Fibroblast of the conjunctiva (primary cell): ENCODE measurements around the gene WTIP.
"Not testable (repeated sequence)": the region's sequence is repeated elsewhere in the genome, so short reads cannot be mapped to it uniquely, and the experiment has no call there.

Experiments used
- DNase-seq: peaks from one replicate; pipeline ENCODE4 v3.0.0-alpha.2; 2010; ENCODE audit warnings: low read depth

WTIP gene

DNA sequence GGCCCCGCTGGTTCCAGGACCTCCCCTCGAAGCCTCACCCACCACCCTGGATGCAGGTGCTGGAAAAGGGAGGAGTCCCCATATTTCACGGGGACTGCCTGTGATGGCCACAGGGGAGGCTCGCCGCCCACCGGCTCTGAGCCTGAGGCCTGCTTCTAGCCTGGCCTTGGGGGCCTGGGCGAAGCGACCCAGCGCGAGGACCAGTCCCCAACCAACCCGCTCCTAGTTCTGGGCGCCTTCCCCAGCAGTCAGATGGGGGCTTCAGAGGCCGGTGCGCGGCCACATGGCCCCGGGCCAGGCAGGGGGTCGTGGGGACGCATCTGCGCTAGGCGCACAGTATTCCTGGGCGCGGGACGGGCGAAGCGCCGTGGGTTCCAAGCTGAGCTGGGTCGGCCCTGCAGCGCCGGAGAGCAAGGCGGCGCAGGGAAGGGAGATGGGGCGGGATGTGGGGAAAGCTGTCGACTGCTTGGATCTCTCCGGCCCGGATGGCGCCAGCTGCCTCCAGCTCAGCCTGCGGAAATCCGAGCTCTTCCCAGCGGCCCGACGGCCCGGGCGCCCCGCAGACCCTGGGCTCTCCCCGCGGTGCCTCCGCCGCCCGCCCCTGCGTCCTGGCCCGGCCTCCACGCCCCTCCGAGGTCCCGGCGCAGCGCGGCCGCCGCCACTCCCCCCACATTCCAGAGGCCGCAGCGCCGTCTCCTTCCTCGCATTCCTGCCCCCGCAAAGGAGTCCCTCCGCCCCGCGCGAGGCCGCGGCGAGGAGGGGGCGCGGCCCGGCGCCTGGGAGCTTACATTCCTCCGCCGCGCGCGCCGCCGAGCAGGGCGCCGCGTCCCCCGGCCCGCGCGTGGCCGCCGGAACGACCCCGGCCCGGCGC is at the start of gene WTIP:
Gene WTIP (plus strand): TSS at position 788 of the 871 bp plus-strand sequence. CDS start 217 bp downstream, outside the sequence.
- DNase-seq = peak; percentile 39

DNA sequence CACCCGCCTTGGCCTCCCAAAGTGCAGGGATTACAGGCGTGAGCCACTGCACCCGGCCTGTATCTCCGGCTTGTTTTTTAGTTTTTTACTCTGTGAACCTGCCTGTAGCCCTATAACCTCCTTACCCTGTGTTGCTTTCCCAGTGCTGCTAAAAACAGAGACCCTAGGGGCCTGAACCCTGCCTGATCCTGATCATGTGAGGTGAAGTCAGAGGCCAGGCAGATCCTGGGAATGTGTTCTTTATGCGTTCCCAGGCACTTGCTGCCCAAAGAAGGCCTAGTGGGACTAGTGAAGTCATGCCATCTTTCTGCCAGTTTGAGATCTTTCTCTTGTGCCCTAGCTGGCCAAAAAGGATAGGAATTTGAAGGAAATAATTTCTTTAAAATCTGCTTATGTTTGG is 48.8 kb upstream of the WTIP start:
- DNase-seq = no peak

DNA sequence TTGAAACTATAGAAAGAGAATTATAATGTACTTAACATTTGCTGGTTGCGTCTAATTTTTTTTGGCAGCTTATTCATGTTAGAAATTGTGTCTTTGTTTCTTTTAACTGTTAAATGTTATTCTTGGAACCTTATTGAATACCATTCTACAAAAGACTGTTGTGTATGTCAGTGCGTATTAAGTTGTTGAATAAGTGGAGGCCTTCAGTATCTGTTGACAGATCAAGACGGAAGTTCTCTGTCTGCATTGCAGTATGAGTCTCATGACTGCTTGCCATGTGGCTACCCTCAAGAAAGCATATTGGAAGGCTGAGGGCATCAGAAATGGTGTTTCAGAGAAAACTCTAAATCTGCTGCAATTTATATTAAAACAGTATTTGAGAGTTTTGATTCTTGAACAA is 44.8 kb upstream of the WTIP start:
- DNase-seq = no peak

DNA sequence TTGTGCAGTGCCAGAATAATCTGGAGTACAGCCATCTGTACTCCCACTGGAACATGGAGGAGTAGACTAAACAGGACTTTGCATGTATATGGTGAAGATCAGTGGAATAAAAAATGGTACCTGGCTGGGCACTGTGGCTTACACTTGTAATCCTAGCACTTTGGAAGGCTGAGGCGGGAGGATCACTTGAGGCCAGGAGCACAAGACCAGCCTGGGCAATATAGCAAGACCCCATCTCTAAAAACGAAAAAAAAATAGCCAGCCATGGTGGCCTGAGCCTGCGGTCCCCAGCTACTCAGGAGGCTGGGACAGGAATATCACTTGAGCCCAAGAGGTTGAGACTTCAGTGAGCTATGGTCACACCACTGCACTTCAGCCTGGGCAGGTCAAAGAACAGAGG is 33.4 kb upstream of the WTIP start:
- no peak for DNase-seq

DNA sequence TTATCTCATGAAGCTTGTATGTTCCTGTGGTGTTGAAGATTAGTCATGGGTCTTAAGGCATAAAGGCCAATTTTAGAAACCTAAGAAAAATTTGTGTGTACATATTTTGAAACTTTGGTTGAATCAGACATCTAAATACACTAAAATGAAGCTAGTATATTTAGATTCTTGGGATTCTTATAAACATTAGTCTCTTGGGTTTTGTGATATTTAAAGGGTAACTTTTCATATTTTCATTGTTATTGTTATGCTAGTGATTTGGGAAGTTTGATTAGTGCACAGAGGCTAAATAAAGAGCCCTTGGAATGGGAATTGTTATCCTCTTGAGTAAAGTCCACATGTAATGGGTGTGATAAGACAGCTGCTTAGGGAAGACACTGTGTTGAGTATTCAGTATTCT is 28.8 kb upstream of the WTIP start:
- DNase-seq = no peak

DNA sequence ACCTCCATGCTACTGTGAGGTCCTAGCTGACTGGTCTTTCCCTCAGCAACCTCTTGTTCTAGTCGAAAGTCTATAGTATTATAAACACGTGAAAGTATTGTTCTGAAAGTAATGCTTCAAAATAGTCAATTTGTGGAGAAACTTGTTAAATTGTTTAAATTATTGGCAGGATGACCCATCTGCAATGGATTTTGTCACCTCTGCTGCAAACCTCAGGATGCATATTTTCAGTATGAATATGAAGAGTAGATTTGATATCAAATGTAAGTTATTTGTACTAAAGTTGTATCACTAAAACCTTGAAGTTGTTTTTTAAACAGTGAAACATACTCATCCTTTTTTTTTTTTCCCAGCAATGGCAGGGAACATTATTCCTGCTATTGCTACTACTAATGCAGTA is 27.5 kb upstream of the WTIP start:
- no peak for DNase-seq

DNA sequence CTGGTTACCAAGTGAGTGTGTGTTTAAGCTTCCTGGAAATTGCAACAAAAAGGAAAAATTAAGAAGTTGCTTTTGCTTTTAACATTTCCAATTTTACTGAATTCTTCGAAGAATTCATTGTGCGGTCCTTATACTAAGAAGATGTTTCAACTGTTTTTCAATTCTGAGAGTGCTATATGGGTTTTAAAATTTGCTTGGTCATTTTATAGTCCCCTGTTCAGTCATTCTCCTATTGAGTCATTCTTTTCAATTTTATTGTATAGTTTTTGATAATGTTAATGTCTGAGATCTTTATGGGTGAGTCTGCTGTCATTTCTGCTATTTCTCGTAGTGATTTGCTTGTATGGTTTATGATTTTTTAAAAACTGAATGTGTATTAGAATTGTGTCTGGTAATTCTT is 26.9 kb upstream of the WTIP start:
- DNase-seq = no peak

DNA sequence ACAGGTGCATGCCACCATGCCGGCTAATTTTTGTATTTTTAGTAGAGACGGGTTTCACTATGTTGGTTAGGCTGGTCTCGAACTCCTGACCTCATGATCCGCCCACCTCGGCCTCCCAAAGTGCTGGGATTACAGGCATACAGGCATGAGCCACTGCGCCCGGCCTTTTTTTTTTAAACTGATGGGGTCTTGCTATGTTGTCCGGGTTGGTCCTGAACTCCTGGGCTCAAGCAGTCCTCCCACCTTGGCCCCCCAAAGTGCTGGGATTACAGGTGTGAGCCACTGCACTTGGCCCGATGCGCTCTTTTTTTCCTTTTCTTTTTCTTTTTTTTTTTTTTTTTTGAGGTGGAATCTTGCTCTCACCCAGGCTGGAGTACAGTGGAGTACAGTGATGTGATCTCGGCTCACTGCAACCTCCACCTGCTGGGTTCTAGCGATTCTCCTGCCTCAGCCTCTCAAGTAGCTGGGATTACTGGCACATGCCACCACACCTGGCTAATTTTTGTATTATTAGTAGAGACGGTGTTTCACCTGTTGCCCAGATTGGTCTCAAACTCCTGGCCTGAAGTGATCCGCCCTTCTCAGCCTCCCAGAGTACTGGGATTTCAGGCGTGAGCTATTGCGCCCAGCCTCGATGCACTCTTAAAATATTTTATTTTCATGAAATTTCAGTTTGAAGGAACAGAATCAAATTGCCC is 25.6 kb upstream of the WTIP start:
- DNase-seq = not testable (repeated sequence)

DNA sequence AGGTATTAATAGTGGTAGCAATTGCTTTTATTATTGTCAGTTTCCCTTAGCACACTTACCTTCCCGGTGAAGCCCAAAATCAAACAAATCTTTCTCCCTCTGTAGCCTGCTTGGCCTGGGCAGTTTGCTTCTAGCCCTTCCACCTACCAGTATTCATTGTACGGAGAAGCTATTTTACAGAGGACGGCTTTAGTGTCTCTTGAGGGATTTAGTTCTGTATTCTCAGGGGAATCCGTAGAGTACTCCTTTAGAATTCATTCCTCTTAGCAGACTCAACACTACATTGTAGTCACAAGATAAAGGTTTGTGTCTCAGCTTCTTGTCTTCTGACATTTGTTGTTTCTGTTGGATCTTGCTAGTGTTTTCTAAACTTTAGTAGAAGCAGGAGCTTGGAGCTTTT is 24.1 kb upstream of the WTIP start:
- no peak for DNase-seq

DNA sequence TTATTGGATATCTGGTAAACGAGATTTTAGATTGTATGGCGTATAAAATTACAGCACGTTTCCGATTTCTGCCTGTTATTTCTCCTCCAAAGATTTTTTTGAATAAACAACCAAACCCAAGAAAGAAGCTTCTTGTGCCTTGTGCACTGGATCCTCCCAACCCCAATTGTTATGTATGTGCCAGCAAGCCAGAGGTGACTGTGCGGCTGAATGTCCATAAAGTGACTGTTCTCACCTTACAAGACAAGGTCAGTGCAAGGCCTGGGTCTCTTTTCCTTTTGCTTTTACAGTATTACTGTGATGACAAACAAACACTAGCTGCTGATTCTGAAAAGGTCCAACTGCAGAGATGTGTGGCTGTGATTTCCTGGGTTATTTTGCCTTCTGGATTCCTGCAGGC is 22.9 kb upstream of the WTIP start:
- no peak for DNase-seq

DNA sequence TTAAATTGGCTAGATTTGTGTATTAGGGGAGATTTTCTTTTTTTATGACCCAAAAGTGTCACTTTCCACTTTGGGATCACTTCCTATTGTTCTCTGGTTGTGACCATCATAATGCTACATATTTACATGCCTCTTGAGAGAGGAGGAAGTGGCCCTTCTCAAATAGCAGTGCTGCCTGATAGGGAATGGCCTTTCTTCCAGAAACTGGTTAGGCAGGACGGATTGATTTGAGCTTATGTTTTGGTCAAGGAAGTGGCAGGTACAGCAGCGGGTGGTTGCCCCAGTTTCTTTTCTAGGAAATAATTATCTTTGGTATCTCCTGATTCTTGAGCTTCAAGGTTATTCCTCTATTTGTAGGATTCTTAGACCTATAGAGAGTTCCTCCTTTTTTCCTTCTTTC is 21.9 kb upstream of the WTIP start:
- no peak for DNase-seq

DNA sequence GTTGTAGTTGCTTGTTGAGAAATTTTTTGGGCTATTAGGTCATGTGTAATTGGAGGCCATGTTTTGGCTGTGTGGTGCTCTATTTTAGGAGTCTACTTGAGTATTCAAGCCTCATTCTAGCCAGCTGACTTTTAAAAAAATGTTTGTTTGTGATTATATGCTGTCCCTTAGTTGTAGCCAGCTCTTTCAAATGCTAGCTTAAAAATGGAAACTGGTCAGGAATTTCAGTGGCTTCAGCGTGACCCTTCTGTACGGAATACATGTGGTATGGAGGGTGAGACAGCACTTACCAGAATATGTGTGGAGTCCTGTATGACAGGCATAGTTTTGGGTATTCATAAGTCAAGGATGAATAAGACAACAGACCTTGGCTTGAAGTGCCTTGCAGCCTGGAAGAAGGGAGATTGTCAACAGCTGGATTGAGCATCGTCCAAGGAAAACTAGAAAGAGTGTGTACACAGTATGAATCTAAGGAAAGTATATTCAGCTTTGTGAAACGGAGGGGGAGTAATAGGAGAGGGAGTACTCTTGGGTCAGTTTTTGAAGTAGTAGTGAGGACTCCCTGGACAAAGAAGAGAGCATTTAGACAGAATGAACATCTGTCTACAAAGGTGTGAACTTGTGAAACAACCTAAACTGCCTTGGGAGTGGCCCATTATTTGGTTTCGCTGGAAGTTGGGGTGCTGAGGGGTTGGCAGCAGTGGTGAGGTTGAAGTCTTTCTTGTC is 20.0 kb upstream of the WTIP start:
- DNase-seq = no peak

DNA sequence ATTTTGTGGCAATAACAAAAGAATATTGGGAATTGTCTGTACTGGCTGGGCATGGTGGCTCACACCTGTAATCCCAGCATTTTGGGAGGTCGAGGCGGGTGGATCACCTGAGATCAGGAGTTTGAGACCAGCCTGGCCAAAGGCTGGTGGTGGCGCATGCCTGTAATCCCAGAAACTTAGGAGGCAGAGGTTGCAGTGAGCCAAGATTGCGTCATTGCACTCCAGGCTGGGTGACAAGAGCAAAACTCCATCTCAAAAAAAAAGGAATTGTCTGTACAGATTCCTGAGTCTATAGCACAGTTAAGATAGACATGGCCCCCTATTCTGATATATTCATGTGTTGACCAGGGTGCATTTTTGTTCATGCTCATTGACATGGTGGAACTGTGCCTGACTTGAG is 16.8 kb upstream of the WTIP start:
- DNase-seq = not testable (repeated sequence)

DNA sequence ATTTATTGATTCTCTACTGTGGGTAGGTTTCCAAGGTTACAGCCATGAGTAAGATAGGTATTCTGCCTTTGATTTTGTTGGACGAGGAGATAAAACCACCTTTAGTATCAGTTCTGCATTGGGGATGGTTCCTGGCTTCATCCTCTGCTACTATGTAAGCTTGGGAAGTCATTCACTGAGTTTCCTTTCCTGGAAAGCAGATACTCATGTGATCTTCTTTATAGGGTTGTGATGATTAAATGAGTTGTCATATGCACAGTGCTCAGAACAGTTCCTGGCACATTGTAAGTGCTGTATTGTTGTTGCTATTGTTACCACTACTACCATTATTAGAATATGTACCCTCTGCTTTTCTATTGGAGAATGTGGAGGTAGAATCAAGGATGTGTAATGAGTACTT is 13.1 kb upstream of the WTIP start:
- DNase-seq = no peak

DNA sequence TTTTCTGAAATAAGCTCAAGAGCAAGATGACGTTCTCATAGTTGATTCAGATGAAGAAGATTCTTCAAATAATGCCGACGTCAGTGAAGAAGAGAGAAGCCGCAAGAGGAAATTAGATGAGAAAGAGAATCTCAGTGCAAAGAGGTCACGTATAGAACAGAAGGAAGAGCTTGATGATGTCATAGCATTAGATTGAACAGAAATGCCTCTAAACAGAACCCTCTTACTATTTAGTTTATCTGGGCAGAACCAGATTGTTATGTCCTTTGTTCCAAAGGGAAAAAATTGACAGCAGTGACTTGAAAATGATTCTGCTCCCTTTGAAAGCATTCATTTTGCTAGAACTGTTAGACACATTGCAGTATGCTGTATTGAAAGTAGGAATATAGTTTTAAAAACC is 12.5 kb upstream of the WTIP start:
- DNase-seq = not testable (repeated sequence)

DNA sequence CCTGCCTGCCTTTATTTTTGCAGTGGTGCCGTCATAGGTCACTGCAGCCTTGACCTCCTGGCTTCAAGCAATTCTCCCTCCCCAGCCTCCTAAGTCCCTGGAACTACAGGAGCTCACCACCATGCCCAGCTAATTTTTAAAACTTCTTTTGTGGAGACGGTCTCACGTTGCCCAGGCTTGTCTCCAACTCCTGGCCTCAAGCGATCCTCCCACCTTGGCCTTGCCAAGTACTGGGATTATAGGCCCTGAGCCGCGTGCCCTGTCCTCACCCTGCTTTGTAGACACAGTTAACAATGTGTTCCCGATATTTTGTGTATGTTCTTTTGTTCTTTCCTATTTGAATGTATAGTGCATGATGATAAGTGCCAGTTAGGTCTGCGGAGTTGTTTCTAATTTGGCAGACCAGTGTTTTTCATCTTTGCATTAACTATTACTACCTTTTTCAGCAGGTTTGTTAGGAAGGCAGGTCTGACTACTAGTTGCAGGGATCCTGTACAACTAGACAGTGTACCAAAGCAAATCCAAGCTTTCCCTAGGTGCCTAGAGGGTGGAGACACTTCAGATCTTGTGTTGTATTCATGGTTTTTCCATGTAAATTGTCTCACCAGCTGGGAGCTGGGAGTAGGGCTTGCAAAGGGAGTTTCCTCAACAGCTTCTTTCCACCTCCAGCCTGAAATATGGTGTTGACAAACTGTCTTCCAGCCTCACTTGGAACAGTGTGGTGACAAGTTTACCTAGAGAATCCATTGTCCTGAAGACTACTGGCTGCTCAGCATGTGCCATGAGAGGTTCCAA is 9.5 kb upstream of the WTIP start:
- DNase-seq = no peak

DNA sequence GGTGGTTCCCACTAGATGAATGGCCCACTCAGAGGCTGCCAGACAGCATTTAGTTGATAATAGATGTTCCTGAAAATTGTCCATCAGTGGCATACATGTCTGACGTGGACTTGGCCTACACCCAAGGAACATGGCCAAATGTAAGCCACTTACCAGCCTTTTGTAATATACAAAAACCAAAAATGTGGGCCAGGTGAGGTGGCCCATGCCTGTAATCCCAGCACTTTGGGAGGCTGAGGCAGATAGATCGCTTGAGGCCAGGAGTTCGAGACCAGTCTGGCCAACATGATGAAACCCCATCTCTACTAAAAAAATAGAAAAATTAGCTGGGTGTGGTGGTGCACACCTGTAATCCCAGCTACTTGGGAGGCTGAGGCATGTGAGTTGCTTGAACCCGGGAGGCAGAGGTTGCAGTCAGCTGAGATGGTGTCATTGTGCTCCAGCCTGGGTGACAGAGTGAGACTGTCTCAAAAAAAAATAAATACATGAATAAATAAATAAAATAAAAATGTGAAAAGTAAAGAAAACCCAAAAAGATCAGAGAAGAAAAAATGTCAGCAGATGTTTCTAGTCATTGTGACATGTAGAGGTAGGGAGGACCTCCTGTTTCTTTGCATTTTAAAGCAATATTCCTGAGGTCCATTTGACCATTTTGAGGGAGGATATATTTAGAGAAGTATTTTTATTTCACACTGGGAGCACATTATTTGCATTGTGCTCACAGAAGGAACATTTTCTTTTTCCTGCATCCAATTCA is 7.1 kb upstream of the WTIP start:
- no peak for DNase-seq

DNA sequence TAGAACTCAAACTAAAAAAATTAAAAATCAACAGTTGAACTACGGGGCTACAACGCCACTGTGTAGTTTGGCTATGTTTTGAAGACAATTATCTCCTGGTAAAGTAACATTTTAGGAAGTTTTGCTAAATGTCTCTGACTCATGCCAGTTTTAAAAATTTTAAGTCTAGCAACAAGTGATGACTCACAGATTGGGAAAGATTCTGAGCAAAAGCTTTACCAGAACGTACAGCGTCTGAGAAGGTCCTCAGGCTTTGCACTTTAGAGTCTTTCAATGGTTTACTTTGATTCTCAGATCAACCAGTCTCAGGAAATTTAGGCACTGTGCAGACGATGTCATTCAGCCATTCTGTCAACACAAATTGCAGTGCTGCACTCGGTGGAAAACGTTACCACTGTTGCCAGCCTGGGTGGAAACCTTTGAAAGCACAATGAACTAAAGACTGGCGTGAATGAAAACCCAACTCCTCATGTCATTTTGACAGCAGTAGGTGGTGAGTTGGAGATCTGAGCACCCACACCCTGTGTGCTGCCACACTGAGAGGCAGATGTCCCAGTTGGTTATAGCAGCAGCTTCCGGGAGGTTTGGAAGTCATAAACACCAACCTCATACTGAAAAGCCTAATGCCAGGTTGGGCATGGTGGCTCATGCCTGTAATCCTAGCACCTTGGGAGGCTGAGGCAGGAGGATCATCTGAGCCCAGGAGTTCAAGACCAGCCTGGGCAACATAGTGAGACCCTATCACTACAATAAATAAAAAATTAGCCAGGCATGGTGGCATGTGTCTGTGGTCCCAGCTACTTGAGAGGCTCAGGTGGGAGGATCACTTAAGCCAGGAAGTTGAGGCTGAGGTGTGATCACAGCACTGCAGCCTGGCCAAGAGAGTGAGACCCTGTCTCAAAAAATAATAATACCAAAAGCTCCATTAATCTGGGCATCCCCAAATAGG is 6.3 kb upstream of the WTIP start:
- peak; percentile 55 for DNase-seq

DNA sequence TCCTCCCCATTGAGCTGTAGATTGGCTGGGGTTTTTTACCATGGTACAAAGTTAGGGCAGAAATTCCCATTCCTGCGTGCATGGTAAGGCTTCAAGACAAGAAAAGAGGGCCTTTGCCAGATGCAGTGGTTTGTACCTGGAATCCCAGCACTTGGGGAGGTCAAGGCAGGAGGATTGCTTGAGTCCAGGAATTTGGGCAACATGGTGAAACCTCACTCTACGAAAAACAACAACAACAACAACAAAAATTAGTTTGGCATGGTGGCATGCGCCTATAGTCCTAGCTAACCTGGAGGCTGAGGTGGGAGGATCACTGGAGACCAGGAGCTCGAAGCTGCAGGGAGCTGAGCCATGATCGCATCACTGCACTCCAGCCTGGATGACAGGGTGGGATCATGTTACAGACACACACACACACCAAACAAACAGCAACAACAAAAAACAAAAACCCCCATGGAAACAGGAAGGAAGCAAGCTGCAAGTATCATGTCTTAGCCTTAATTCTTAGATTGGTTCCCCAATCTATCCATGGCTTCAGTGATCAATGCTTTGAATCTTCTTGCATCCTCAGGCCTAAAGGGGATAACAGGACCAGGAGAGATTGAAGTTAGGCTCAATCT is 5.5 kb upstream of the WTIP start:
- no peak for DNase-seq

DNA sequence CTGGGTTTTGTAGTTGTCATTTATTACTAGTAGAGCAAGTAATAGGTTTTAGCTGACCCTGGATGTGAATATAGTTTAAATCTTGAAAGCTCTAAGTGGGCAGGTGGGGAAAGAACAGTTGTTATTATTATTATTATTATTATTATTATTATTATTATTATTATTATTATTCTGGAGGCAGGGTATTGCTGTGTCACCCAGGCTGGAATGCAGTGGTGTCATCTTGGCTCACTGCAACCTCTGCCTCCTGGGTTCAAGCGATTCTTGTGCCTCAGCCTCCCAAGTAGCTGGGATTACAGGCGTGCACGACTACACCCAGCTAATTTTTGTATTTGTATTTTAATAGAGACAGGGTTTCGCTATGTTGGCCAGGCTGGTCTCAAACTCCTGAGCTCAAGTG is 3.1 kb upstream of the WTIP start:
- not testable (repeated sequence) for DNase-seq
